UCSD-AML1 (cell line): ENCODE data around the gene SPPL3.

Experiments used
- DNase-seq: peaks from one replicate; lab custom pipeline; 2025; ENCODE audit not compliant: unreplicated experiment; lab: John Stamatoyannopoulos, UW

SPPL3 gene

DNA sequence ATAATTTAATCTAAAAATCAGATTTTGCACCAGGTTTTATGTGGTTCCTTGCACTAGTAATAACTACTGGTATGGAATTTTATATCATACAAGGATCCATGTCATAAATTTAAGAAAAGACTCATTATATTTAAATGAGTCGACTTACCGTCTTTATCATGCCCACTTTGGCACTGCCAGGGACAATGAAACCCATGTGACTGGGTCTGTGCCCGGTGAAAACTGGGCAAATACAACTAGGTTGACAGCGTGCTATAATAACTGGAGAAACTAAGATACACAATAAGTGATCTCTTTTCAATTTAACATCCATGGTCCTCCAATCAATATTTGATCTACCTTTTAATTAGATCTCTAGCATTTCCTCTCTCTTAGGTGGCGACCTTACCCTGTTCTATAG is 114.0 kb downstream of the SPPL3 start:
- no peak for DNase-seq

GRCh38 chr12:120787889-120788288 is 116.3 kb downstream of the SPPL3 start:
- no peak for DNase-seq

GRCh38 chr12:120784804-120785203 is 119.4 kb downstream of the SPPL3 start:
- DNase-seq = no peak

- no peak for DNase-seq
These were observed 121.0 kb downstream of the SPPL3 start for GRCh38 chr12:120783197-120783596.

DNA sequence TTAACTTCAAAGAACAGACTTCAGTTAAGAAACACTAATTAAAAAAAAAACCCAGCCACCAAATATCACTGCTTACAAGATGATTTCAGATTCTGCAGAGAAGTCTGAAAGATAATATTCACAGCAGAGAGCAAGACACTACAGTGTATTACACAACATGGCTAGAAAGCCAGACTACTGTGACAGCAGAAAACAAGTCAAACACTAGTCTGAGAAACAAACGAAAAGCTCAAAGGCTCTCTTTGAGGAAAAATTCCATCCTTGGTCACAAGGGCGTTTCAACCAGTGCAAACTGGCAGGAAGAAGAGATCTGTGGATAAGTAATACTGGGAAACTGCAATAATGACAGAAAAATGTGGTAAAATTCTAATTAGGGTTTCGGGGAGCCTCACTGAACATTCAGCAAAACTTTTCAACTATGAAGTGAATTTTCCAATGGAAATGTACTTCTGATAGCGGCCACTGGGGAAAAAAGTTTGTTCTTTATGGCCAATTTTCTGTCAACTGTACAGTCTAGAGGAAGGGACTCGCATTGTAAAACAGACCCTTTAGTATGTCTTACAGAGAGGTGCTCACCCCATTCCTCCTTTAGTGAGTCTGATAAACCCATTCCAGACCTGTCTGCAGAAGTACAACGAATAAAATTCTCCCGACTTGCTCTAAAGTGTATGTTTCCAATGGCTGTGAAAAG is 128.2 kb downstream of the SPPL3 start:
- DNase-seq = no peak

DNA sequence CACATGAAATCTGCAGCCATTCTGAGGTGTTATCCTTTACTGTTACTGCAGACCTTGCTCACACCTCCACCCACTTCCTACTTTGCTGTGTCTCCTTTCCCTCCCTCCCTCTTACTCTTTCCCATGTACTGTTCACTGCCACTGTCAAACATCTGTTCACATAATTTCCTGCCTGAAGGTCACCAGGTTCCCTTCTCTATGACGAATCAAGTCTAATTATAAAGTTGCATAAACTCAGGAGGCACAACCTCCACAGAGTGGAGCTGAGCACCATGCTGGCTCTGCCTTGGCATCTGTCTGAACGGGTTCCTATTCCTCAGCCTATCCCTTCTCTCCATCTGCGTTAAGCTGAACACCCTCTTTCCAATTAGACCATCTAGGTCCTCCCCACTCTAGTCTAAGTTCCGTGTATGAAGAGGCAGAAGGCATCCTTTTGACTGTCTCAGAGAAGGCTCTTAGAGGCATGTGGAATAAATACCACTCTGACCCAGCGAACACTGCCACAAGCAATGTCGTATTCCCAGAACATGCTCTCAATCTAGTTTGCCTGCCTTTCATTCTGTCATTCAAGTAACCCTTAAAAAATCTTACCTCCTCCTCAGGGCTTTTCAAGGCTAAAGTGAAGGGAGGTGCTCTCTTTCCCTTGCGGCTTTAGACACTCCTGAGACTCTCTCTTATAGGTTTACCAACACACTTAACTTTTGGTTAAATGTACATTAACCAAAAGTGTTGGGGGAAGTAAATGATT is 129.8 kb downstream of the SPPL3 start:
- DNase-seq = no peak

DNA sequence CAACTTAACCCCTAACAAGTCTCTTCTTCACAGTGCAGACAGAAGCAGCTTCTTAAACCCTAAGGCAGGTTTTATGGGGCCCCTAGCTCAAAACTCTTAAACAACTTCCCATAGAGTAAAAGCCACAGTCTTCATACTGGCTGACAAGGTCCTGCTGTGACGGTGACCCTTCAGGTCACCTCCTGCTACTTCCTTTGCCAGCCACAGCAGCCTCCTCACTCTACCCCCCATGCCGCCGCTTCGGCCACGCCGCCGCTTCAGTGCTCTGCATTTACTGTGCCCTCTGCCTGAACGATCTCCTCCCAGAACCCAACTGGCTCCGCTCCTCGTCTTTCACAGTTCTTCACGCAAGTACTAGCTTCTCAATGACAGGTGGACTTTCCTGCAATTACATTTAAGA is 133.1 kb downstream of the SPPL3 start:
- no peak for DNase-seq

- no peak for DNase-seq
These were observed 136.8 kb downstream of the SPPL3 start for GRCh38 chr12:120767071-120768024.

GRCh38 chr12:120766566-120766965 is 137.6 kb downstream of the SPPL3 start:
- DNase-seq = no peak

DNA sequence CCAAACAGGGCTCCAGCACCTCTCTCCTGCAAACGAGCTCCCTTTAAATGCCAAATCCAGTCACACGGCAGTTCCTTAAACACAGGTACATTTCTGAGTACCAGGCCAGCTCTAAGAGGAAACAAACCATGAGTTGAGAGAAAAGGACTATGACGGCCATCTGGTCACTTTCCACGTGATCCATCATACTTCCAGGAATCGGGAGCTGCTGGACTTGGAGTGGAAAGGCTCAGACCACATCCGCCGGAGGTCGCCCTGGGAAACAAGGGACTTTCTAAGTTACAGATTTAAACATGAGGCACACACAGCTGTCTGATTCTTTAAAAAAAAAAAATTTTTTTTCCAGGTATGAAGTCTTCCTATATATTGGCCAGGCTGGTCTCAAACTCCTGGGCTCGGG is 139.3 kb downstream of the SPPL3 start:
- no peak for DNase-seq

- no peak for DNase-seq
These were observed 140.9 kb downstream of the SPPL3 start for GRCh38 chr12:120763250-120763649.

DNA sequence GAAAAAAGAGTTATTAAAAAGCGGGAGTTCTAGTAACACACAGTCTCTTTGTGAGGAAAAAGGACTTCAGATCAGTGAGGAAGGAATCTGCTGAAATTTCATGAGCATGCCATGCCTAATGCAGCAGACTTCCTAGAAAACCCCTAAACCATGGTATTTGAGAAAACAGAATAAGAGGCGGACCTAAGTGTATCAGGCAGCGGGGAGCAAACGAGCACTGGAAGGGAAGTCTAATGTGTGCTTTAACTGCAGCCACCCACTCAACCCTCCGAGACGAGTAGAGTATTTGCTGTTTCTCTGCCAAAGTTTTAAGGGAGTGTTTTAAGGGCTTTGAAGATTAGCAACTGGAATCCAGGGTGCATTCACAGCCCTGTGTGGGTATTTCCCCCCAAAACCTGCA is 142.1 kb downstream of the SPPL3 start:
- DNase-seq = no peak

GRCh38 chr12:120761519-120761934 is 142.6 kb downstream of the SPPL3 start:
- no peak for DNase-seq

- no peak for DNase-seq
These were observed 143.6 kb downstream of the SPPL3 start for GRCh38 chr12:120760349-120761254.

DNA sequence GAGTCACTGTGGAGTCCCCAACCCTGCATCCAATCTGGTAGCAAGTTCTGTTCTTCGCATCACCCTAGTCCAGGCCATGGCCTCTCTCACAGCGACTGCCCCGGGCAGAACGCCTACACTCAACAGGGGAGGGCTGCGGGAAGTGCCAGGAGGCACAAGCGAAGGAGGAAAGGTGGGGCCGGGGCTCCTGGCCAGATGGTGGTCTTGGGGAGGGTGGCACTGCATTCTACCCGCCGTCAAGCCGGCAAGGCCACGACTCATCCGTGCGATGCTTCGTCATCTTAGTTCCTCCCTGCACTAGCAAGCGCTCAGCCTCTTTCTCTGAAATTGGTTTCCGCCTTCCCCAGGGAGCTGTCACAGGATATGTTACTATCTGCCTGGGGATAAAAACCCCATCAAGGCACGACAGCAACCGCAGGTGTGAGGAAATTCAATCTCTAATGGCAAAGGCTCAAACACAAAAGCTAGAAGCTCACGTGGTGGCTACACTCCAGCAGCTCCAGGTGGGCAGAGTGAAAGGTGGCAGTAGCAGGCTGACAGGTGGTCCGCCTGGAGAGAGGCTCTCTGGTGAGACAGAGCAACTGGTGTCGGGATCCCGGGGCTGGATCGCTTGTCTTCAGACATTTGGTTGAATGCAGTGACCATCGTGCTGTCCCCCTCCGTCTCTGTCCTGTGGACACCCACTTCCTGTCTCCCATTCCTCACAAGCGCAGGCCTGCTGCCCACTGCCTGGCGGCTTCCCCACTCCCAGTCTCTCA is 144.4 kb downstream of the SPPL3 start:
- DNase-seq = no peak

DNA sequence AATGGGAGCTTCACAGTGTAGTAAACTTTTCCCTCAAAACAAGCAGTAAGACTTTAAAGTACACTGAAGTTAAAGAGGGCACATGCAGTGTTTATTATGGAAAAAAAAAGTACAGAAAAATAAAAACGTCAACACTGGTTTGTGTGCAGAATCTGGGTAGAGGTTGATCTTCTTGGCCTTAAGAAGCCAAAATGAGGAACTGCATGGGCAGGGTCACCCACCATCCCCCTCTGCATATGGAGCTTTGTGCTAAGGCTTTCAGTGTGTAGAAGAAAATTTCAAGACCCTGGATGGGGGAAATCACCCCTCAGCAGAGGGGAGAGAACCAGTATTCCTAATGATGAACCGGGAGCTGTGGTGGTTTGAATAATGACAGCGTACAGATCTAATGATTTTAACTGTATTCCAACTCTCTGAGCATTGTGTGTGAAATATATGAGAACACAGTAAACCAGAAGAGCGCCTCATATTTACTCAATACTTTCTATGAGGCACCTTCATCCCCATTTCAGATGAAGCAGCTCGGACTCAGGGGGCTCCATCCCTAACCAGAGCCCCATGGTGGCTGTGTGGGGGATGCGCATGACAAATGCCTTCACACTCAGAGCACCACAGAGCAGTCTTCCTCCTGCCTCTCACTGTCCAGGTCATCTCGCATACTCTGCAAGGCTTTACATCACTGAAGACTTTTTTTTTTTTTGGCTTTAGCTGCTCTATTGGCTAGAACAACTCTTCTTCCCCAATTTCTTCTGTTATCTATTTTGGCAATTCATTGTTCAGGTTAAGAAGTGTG is 145.2 kb downstream of the SPPL3 start:
- DNase-seq = no peak

DNA sequence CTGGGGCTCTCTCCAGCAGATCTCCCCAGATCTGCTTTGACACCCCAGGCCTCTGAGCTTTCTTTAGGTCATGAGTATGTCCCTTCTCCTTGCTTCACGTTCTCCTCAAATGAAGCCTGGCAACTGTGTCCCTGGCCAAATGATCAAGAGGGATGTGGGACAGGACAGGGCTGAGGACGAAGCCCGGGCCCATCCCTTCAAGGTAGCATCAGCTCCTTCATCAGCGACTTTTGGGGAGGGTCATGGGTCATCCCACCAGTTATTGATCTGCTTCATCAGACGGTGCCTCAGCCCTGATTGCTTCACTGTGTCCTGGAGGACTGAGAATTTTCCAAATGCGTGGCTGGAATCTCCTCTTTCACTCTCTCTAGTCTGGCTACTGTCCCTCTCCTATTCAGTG is 146.2 kb downstream of the SPPL3 start:
- DNase-seq = no peak

DNA sequence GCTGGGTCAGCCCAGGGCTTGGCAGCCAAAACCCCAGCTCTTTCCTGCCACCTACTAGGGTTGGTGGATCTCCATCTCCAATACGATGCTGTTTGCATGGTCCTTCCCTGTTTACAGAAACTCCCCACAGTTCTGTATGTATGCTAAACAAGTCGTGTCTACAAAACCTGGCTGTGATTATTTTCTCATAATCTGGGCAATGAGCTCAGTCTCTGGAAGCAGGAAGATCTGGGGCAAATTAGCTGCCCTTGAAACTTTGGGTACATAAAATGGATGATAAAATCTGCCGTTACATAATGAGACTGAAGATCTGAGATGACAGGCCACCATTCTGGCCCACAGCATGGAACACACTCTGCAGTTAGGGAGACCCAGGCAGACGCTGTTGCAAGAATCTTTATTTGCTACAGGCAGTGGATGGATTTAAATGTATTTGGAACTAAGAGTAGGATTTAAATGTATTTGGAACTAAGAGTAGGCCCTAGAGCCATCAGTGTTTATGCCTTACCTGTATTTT is 146.9 kb downstream of the SPPL3 start:
- no peak for DNase-seq

DNA sequence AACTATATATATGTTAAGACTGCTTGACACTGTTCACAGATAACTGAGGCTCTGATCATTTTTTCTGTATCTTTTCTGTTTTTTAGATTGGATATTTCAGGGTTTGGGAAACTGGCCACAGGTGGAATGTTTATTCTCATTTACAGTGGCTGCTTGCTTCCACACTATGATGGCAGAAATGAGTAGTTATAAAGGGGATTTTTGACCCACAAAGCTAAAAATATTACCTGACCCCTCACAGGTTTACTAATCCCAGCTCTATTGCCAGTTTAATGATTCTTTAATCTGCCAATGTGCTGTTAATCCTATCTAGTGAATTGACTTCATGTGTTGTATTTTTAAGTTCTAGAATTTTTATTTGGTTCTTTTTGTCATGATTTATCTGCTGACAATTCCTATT is 148.9 kb downstream of the SPPL3 start:
- DNase-seq = no peak
